ENCODE results near the gene PRR15. TPM values are rescaled to one million over a fixed set of nuclear protein-coding genes. Genes with fewer than 3 reads are reported as not detected.

PRR15 gene
- total and polyA plus RNA-seq, 2 experiments from 2014 or later = 9.6 to 17.4 TPM

GRCh38 chr7:29516491-29516890 is 47.1 kb upstream of the PRR15 start (continued):
- TF ChIP-seq ZNF462 (CRISPR knock-in tag; IDR thresholded peaks at IDR 0.05) (no peak), ZNF114 (CRISPR knock-in tag; IDR thresholded peaks at IDR 0.05) (no peak), CREB1 (CRISPR knock-in tag; IDR thresholded peaks at IDR 0.05; ENCODE audit: low read depth) (no peak), ETS1 (IDR thresholded peaks at IDR 0.05) (no peak), EZH2phosphoT487 (IDR thresholded peaks at IDR 0.05; ENCODE audit: unreplicated experiment) (no peak)

GRCh38 chr7:29518616-29519015 is 45.0 kb upstream of the PRR15 start:
- ATAC-seq = no peak
- no peak for TF ChIP-seq ZNF331 (CRISPR knock-in tag; IDR thresholded peaks at IDR 0.05; ENCODE audit: low read depth)
- no peak for TF ChIP-seq ETS1 (IDR thresholded peaks at IDR 0.05)
- TF ChIP-seq JUNB (IDR thresholded peaks at IDR 0.05; ENCODE audit: unreplicated experiment) = no peak
- TF ChIP-seq CTCF (conservative IDR thresholded peaks at IDR 0.05; ENCODE audit: low read depth in 2 of 2) = no peak
- no peak for TF ChIP-seq EZH2 (IDR thresholded peaks at IDR 0.05; ENCODE audit: low read depth, unreplicated experiment)

More at GRCh38 chr7:29518616-29519015, 45.0 kb upstream of the PRR15 start:
- H3K27ac Mint-ChIP-seq = no peak overlapping the region
- Histone ChIP-seq H3K4me2 (no peak overlapping the region), H3K27ac (ENCODE audit: low read depth) (no peak overlapping the region), H3K79me2 (replicated peaks; ENCODE audit: insufficient read depth) (no peaks in the 10 kb centered on the region), H3F3A (replicated peaks; ENCODE audit: low read depth) (no peaks in the 10 kb centered on the region), H3K4me1 (ENCODE audit: insufficient read depth) (no peaks in the 10 kb centered on the region), H3K9me2 (ENCODE audit: insufficient read depth) (no peaks in the 10 kb centered on the region), H4K20me1 (replicated peaks; ENCODE audit: insufficient read depth) (no peaks in the 10 kb centered on the region), H3K4me3 (no peak overlapping the region), H2AFZ (no peak overlapping the region), H3K36me3 (ENCODE audit: insufficient read depth) (no peaks in the 10 kb centered on the region), H3K27me3 (ENCODE audit: insufficient read depth) (no peaks in the 10 kb centered on the region)
- DNase-seq (ENCODE audit: low spot score) = no peak
- no peaks in the 10 kb centered on the region for H3K4me1 Mint-ChIP-seq
- peaks cover 3% of the 10 kb centered on the region; the same call in 2 of the 3 replicates for H3K9me3 Mint-ChIP-seq
- H3K4me3 Mint-ChIP-seq = no peak overlapping the region
- H3K27me3 Mint-ChIP-seq (ENCODE audit: insufficient read depth, low read depth, poor library complexity) = no peaks in the 10 kb centered on the region
- H3K36me3 Mint-ChIP-seq (ENCODE audit: low read depth) = peaks cover 4% of the 10 kb centered on the region; the same call in 1 of the 3 replicates

Data from GM23338 (cell line).